GM19240 (cell line): ENCODE measurements around the gene SKIC8.

Source experiments
- DNase-seq: peaks from one replicate; pipeline ENCODE4 v3.0.0; 2011; ENCODE audit warnings: low spot score; ENCODE audit not compliant: insufficient read length

Gene SKIC8

DNA sequence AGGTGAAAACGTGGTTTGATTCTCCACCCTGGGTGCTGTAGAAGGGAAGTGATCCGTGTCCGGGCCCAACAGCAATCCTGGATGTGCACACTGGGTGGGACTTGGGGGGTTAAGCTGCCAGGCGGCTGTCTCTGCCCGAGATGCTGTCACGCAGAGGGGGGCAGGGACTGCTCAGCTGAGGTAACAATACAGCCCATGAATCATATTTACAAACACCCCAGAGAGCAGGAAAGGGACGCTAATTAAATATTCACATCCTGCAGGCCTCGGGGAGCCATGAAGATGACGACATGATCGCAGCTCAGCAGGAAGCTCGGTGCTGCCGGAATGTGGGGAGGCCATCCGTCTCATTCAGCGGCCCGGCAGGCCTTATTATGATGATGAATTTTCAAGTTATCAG is 22.8 kb upstream of the SKIC8 start:
- no peak for DNase-seq

GRCh38 chr15:78321786-78322185 is 22.4 kb upstream of the SKIC8 start:
- no peak for DNase-seq

DNA sequence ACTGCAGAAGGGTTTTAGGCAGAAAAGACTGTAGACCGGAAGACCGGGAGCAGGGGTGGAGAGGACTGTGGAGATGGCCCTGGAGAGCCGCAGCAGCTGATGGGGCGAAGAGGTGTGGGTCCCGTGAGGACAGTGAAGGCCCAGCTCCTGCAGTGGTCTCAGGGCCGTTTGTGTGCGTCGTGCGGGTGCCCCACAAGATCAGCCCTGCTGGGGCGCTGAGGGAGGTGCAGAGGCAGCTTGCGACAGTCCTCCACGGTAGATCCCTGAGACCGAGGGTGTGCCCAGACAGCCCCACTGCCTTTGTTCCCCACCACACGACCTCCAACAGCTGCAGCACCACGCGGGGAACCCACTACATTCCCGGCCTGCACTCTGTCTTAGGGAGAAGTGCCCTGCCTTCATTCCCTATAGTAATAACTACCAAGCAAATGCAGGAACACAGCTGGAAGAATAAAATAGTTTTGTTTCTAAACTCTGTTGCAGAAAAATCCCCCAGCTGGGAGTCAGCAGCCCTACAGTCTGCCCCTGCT is 21.7 kb upstream of the SKIC8 start:
- no peak for DNase-seq

GRCh38 chr15:78320183-78320582 is 20.8 kb upstream of the SKIC8 start:
- no peak for DNase-seq

DNA sequence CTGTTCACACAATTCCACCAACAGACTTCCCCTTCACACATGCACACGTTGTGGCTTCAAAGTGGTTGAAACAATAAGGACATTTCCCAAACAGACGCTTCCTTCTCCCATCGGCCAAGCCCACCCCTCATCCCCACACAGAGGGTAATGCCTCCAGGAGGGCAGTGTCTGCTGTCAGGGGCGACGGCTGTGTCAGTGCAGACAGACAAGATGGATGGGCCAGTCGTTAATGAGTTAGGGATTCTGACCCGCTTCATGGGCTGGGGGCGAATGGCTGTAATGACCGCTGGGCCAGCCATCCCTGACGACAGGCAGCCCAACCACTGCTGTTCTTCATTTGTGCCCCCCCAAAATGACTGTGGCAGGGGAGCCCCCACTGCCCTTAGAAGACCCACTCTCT is 20.2 kb upstream of the SKIC8 start:
- DNase-seq: no peak

GRCh38 chr15:78317145-78317836 is 17.9 kb upstream of the SKIC8 start:
- no peak for DNase-seq

DNA sequence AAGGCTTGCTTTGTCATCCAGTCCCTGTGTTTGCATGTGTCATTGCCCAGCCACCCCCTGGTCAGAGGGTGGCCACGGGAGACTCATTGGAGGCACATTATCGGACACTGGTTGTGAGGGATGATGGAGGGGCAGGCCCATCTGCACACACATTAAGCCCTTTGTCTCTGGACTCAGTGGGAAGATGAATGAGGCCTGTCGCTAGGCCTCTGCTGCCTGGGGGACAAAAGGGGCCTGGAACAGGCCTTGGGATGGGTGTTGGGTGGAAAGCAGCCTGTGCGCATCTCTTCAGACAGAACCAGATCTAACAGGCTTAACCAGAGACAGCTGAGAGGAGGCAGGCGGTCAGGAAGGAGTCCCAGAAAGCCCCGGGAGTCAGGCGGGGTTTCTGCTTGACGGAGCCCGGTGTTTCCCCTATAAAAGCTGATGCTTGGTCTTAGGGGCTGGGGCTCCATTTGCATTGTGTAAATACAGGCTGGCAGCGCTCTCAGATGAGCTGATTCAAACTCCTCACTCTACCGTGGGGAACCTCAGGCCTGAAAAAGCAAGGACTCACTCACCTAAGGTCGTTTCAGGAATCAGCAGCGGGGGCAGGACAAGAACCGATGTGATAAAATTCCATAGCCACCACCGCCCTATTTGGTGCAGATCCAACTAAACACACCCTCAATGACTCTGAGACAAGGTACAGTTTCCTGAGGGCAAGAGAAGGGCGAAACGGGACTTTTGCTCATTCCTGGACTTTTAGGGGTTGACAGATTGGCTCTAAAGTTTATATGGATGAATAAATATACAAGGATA is 17.1 kb upstream of the SKIC8 start:
- no peak for DNase-seq

GRCh38 chr15:78315686-78316282 is 16.4 kb upstream of the SKIC8 start:
- no peak for DNase-seq

DNA sequence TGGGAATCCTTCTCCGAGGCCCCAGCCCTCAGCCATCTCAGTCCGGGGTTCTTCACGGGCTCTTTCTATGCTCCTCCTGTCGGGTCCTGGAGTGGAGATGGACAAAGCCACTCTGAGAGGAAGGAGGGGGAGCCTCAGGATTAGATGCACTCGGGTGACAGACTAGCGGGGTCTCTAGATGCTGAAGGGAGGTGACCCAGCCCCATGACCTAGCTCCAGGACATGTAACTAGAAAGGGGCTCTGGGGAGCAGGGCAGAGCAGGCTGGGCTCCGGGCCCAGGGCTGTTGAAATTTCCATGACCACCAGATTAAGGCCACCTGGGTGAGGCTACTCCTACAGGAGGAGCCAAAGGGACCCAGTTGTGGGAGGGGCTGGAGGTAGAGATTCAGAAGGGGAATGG is 14.8 kb upstream of the SKIC8 start:
- no peak for DNase-seq

DNA sequence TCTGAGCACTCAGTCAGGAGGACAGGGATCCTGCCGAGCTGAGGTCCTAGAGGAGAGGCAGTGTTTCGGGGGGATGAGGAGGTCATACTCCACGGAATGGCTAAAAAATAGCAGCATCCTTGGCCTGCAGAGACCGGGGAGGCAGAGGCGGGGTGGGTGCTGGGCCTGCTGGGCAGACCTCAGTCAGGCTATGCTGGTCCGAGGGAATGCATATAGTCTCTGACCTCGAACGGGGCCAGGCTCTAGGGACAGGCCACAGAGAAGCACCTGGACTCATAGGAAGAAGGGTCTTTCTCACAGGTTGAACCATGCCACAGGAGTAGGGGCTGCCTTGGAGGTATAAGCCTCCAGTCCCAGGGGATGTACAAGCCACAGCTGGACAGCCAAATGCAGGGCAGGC is 14.0 kb upstream of the SKIC8 start:
- no peak for DNase-seq

- DNase-seq: no peak
These were observed 13.5 kb upstream of the SKIC8 start for GRCh38 chr15:78312957-78313356.

DNA sequence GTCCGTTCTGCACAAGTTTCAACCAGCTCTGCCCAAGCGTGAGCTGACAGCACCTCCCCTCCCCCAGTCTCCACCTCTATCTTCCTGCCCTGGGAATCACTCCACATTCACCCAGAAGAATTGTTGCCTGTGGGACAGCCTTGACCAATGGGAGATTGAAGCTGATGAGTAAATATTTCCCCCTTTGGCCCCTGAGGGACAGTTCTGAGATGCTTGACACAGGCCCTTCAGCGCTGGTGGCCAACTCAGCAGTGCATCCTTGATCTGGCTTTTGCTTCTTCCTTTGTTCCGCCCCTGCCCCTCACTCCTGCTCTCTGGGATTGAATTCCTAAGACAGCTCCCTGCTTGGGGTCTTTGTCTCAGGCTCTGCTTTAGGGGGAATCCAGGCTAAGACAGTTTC is 13.1 kb upstream of the SKIC8 start:
- DNase-seq: no peak

GRCh38 chr15:78311292-78311691 is 11.9 kb upstream of the SKIC8 start:
- no peak for DNase-seq

GRCh38 chr15:78308422-78309032 is 9.1 kb upstream of the SKIC8 start:
- DNase-seq: peak; percentile 52

DNA sequence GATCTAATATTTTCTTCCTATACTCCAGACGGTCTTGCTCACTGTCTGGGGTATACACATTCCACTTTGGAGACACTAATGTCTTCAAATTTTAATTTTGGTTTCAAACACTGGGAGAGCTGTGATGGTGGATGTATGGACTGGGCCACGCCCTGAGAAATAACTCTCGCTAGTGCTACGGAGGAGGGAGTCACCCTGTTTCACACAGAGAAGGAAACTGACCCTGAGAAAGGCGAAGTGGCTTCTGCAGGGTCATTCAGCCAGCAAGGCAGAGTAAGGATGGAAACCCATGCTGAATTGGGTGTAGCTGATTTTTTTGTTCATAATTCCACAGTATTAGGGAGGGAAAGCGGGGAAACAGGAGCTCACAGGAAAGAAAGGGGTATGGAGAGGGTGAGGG is 8.6 kb upstream of the SKIC8 start:
- DNase-seq: no peak

GRCh38 chr15:78306176-78306774 is 6.9 kb upstream of the SKIC8 start:
- no peak for DNase-seq

DNA sequence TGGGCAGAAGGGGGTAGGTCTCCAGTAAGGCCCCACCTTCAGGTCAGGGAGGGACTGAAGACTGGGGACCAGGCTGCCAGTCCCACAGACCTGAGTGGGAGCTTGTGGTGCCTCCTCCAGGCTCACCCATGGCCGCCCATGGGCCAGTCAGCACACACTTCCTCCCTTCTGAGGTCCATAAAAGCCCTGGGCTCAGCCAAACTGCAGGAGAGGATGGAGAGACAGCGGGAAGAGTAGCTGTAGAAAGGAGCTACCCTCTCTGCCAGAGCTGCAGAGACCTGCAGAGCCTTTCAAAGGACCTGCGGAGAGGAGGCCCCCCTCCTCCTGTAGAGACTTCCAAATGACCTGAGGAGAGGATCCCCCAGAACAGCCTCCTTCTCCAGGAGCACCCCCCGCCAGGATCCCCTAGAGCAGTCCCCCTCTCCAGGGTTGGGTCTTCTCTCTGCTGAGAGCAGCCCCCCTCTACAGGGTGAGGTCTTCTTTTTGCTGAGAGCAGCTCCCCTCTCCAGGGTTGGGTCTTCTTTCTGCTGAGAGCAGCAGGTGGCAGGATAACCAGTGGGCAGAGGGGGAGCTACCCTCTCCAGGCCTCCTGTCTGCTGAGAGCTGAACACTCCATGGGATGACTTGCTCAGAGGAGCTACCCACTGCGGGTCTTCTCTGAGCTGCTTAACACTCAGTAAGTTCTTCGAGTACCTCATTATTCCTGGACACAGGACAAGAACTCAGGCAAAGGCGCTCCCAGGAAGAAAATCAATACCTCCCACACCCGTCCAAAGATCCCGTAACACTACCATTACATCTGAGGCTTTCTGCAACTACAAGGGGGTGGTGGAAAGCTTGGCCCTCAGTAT is 5.0 kb upstream of the SKIC8 start:
- no peak for DNase-seq

GRCh38 chr15:78302579-78303312 is 3.3 kb upstream of the SKIC8 start:
- DNase-seq: no peak

- no peak for DNase-seq
These were observed 2.4 kb upstream of the SKIC8 start for GRCh38 chr15:78301828-78302227.

DNA sequence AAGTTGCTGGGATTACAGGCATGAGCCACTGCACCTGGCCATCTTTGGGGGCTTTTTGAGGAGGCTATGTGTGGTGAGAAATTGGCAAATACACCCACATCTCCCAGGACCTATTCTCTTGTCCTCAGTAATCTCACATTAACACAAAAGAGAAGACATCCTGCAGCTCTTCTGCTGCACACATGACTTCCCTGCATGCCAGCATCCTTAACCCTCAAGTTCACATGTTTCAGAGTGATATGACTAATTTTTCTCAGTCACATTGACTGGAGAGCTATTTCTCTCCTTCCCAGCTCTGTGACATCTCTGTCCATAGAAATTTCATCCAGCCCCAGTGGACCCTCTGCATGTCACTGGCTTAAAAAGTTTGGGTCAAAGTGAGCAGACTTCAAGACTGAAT is 1.9 kb upstream of the SKIC8 start:
- no peak for DNase-seq
